LNCAP (cell line): ENCODE results near the gene CIRBP.

Source experiments
- TF ChIP-seq, protein P1 (sequence below): fragments of 450-650 bp; IDR thresholded peaks from 2 replicates; pipeline ENCODE4 v1.5.1; 2017; ENCODE audit warnings: mild to moderate bottlenecking

CIRBP gene

DNA sequence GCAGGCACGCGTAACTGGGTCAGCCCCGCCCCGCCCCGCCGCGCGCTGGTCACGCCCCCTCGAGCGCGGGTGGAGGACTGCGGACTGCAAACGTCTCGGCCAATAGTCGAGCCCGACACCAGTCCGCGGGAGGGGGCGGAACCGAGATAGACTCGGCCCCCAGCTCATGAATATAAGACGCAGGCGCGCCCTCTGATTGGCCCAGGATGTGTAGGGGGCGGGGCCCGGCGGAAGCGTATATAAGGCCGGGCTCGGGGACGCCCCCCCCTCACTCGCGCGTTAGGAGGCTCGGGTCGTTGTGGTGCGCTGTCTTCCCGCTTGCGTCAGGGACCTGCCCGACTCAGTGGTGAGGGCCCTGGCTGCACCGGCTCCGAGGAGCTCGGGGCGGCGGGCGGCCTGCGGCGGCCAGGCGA, at the start of gene CIRBP:
CIRBP (plus strand) TSS at position 268 of the 413 bp plus-strand sequence. CDS start 1,602 bp downstream, outside the sequence.
- TF ChIP-seq, protein P1, sequence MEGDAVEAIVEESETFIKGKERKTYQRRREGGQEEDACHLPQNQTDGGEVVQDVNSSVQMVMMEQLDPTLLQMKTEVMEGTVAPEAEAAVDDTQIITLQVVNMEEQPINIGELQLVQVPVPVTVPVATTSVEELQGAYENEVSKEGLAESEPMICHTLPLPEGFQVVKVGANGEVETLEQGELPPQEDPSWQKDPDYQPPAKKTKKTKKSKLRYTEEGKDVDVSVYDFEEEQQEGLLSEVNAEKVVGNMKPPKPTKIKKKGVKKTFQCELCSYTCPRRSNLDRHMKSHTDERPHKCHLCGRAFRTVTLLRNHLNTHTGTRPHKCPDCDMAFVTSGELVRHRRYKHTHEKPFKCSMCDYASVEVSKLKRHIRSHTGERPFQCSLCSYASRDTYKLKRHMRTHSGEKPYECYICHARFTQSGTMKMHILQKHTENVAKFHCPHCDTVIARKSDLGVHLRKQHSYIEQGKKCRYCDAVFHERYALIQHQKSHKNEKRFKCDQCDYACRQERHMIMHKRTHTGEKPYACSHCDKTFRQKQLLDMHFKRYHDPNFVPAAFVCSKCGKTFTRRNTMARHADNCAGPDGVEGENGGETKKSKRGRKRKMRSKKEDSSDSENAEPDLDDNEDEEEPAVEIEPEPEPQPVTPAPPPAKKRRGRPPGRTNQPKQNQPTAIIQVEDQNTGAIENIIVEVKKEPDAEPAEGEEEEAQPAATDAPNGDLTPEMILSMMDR, result no peak

DNA sequence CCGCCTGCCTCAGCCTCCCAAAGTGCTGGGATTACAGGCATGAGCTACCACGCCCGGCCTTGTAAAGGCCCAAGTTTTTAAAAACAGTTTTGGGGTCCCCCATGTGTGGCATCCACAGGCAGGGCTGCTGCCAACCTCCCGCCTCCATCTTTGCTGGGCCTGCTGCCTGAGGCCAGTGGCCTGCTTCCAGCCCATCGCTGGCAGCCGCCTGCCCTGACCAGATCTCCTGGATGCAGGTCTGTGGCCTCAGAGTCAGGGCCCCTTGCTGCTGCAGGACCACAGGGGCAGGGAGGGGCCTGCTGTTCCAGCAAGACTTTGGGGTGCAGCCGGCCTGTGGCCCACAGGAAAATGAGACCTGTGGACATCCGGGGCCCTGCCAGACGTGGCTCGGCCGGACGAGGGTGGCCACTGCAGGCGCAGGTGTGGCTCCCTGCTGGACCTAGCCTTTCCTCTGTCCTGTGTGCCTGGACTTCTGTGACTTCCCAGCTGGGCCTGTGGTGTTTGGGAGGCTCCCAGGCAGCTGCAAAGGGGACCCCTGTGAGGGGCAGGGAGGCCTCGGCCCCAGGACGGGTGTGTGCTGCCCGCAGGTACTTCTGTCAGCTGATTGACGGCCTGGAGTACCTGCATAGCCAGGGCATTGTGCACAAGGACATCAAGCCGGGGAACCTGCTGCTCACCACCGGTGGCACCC, 49.2 kb upstream of the CIRBP start:
- TF ChIP-seq, protein P1, result no peak

GRCh38 chr19:1220477-1220930, 48.6 kb upstream of the CIRBP start:
- TF ChIP-seq, protein P1, result no peak

DNA sequence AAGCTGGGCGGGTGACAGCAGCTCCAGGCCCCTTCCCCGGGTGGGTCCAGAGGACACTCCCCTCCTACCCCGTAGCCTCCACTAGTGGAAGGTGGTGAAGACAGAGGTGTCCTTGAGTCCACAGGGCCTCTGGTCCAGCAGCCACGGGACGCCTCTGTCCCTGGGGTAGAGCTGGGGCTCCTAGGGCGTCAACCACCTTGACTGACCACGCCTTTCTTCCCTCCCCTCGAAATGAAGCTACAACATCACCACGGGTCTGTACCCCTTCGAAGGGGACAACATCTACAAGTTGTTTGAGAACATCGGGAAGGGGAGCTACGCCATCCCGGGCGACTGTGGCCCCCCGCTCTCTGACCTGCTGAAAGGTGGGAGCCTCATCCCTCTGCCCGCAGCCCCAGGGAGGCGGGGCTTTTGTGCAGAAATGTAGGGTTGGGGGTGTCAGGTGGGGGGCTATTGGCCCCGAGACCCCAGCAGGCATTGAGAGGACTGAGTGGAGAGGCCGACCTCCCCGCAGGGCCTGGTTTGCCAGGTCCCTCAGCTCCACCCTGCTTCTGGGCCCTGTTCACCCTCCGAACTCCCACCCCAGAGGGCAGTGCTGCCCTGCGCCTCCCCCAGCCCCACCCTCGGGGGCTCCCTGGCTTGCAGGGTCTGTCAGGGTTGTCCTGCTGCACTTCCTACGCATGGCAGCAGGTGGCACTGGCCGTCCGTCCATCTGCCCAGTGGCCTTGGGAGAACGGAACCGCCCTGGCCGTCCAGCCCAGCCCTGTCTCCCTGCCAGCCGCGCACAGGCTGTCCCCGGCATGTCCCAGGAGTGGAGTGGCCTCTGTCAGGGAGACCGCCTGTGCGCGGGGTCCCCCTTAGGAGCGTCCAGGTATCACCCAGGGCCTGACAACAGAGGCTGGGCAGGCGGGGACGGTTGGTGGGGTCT, 47.9 kb upstream of the CIRBP start:
- TF ChIP-seq, protein P1, result peak; percentile 65

DNA sequence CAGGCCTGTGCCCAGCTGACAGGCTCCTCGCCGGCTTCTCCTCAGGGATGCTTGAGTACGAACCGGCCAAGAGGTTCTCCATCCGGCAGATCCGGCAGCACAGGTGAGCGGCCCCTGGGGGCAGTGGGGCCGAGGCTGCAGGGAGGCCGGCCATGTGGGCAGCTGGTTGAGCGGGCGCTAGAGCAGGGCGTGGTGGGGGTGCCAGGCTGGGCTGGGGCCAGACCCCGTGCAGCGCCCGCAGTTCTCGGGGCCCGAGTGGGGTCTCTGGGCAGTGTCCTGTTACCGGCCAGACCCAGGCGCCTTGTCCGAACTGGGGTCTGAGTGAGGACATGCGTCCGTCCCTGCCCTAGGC, 47.3 kb upstream of the CIRBP start:
- TF ChIP-seq, protein P1, result no peak

DNA sequence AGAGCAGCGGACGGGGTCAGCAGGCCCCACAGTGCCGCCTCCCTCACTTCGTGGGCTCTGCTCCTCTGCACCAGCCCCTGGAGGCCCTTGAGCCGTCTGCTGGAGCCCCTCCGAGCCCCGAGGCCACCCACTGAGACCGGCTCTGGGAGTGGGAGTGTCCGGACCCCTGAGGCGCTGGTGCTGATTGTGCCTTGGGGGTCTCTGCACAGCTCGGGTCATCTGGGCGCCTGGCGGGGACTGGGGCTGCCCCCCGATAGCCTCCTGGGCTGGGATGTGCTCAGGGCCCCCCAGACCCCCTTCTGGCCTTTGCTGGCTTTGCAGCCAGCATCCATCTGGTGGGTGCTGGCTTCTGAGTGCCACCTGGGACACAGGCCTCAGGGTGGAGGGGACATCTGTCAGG, 46.7 kb upstream of the CIRBP start:
- TF ChIP-seq, protein P1, result no peak

DNA sequence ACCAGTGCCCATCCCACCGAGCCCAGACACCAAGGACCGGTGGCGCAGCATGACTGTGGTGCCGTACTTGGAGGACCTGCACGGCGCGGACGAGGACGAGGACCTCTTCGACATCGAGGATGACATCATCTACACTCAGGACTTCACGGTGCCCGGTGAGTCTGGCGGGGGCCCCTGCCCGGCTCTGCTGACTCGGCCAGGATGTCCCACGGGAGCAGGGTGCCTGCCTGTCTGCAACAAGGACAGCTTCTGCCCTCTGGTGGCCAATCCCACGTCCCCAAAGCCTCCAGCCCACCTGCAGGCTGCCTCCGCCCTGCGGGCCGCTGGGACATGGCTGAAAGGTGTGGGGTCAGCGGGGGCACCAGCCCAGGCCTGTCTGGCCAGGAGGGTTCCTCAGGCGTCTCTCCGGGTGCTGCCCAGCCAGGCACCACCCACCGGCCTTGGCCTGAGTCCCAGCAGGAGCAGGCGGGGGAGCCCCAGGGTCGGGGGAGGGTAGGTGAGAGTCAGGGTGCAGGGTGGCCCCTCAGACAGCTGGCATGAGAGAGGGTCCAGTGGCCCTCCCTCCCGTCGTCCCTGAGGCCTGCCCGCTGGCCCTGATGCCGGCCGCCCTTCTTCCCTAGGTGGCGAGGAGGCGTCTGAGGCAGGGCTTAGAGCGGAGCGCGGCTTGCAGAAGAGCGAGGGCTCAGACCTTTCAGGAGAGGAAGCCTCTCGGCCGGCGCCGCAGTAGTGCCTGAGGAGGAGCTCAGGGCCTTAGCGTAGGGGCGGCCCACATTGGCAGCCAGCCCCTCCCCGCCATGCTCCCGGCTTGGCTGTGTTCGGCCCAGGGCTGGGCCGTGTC, 45.9 kb upstream of the CIRBP start:
- TF ChIP-seq, protein P1, result peak; percentile 55
